ENCODE measurements around the gene OAF.

Gene OAF

GRCh38 chr11:120205596-120206161 lies 5.2 kb upstream of the OAF start:
- no peak for DNase-seq

GRCh38 chr11:120207512-120207911 lies 3.3 kb upstream of the OAF start:
- DNase-seq = no peak

- no peak for DNase-seq
These were observed 2.8 kb upstream of the OAF start for GRCh38 chr11:120208001-120208441.

DNA sequence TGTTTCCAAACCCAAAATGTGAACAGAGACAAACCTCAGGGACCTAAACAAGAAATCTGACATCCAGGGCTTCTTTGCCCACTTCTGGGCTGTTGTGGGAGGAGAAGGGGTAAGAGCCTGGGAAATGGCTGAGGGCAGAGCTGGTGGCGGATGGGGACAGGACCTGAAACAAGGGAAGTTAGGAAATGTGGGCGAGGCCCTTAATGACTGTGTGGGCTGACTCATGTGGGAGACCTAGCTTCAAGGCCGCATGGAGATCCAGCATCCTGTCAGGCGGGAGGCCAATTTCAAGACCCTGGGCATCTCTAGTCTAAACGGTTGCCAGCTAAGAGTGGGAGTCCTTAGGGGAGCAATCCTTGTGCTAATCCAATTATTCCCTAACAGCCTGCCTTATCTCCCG lies 2.1 kb upstream of the OAF start:
- DNase-seq = no peak

GRCh38 chr11:120209746-120210625 lies 846 bp upstream of the OAF start:
- DNase-seq = no peak

DNA sequence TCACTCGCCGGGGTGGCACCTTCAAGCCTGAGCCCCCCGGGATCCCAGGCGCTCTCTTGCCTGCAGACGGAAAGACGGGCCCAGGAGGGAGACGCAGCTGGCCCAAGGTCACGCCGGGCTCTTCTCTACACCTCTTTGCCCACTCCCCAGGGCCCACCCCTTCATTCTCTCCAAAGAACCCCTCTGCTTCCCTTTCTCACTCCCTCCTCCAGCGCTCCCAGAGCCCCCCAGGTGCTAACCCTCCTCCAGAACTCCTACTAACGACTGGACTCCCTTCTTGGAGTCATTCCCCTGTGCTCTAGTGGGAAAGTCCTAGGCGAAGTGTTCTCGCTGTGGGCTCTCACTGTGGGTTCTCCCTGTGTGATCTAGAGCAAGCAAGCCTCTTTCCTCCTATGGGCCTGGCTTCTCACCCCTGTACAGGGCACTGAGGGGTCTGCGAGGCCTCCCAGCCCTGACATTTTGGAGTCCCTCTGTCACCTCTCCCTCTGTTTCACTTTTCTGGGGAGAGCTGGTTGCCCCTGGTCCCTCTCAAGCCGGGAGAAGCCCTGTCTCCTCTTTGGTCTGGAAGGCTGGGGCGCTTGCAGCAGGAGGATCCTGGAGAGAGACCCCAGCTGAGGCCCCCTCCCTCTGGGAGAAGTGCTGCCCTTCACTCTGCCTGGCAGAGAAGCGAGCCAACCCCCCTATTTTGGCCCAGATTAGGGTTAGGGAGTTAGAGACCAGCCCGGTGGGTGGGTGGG lies 858 bp downstream of the OAF start:
- no peak for DNase-seq

- DNase-seq = no peak
These were observed 1.5 kb downstream of the OAF start for GRCh38 chr11:120212259-120212878.

- no peak for DNase-seq
These were observed 2.1 kb downstream of the OAF start for GRCh38 chr11:120212926-120213325.

DNA sequence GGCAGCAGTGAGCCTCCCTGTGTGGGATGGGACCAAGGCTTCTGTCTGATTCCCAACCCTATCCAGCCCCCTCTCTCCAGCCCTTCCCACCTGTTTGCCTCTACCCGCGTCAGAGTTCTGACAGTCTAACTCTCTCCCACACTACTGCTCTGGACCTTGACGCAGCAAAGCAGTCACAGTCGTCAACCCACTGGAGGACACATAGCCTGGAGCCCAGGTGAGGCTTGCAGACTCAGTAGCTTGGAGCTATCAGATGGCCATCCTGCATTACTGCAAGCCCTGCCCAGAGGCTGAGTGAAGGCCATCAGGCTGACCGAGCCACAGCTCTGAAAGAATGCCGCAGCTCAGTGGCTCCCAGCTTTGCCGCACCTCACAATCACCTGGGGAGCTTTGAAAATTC lies 3.7 kb downstream of the OAF start:
- DNase-seq = no peak

DNA sequence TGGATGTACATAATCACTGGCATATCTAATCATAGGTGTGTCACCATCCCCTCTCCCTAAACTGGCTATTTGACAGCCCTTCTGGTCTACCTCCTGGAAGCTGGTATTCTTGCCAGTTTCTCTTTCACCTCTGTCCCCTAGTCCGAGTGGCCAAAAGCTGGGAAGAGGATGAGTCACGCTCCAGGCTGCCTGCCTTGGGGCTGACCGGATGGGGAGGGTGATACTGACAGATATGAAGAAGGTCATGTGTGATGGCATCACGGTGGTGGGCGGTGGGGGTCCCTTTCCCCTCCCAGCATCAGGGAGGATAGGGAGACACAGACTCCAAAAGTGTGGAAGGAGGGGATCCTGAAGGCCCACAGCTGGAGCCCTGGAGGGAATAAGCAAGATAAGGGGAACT lies 4.8 kb downstream of the OAF start:
- DNase-seq = no peak

- DNase-seq = no peak
These were observed 5.7 kb downstream of the OAF start for GRCh38 chr11:120216426-120217102.

DNA sequence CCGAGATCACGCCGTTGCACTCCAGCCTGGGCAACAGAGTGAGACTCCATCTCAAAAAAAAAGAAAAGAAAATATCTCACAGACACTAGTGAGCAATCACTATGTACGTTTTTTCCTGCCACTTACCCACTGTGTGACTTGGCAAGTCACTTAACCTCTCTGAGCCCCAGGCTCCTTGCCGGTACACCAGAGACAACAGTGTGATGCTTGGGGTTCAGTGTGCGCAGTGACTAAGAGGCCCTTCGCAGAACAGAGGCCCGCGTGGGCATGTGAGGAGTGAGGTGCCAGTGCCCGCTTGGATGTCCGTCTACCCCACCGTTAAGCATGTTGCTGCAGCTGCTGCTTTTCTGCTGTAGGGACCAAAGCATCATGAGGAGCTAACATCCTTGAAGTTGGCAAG lies 6.7 kb downstream of the OAF start:
- no peak for DNase-seq

DNA sequence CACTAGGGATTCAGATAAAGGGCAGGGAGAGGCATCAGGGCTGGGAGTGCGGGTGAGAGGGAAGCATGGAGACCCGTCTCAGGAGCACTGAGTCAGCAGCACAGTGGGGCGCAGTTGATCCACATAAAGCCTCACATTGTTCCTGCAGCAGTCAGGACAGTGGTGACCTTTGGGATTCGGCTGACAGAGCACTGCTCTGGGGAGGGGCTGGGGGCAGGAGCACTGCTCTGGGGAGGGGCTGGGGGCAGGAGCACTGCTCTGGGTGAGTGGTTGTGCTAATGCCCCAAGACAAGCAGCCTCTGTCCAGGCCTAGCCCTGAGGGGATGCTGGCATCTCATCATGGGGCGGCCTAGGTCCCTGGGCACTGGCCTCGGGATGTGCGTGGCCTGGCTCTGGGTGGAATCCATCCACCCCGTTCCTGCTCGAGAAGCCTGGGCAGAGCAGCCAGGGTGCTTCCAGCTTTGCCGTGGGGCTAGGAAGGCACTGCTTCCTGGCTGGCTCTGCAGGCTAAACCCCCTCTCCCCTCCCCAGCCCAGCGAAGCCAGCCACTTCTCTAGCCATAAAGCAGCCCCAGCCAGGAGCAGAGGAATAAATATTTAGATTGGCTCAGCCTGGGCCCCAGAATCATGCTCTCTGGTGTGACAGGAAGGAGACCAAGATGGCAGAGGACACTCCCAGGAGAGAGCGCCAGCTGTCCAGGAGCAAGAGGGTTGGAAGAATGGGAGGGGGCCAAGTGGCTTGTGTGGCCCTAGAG lies 7.3 kb downstream of the OAF start:
- DNase-seq = no peak

DNA sequence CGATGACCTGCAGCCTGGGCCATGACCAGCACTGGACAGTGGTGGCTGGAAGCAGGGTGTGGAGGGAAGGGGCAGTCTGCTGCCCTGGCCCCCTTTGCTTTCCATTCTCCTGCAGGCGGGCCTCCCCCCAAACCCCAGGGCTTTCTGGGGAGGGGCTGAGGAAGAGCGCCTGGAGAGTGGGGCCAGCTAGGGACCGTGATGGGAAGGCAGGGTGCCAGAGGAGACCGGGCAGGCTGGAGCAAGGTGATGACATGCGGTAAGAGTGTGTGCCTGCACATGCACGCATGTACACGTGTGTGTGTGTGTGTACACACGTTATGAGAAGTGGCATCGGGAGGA lies 7.8 kb downstream of the OAF start:
- DNase-seq = no peak

- no peak for DNase-seq
These were observed 8.6 kb downstream of the OAF start for GRCh38 chr11:120219232-120219937.

- DNase-seq = no peak
These were observed 9.3 kb downstream of the OAF start for GRCh38 chr11:120219938-120220746.

DNA sequence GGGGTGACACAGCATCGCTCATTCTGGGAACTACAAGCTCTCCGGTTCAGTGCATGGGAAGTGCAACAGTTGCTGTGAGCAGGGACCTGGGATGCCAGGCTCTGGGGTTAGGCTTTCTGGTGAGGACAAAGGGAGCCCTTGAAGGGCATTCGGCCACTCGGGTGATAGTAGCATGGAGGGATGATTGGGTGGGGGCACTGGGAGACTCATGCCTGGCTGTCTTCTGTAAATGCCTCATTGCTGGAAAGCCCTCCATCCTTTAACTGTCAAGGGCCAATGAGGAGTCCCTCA lies 9.9 kb downstream of the OAF start:
- no peak for DNase-seq

- no peak for DNase-seq
These were observed 10.4 kb downstream of the OAF start for GRCh38 chr11:120221115-120221752.

DNA sequence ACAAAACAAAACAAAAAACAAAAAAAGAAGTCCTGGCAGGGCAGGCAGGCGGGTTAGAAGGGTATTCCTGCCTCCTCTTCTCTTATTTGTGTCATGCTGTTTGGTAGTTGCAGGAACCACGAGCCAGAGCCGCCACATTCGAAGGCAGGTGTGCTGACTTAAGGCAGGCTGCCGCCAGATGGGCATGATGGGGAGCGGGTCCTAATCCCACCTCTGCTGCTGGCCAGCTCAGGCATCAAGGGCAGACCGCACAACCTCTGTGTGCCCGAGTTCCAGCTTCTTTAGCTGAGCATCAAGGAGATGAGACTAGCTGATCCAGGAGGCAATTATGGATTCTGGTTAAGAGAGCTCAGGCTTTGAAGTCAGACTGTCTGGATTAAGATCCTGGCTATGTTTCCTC lies 12.1 kb downstream of the OAF start:
- no peak for DNase-seq

DNA sequence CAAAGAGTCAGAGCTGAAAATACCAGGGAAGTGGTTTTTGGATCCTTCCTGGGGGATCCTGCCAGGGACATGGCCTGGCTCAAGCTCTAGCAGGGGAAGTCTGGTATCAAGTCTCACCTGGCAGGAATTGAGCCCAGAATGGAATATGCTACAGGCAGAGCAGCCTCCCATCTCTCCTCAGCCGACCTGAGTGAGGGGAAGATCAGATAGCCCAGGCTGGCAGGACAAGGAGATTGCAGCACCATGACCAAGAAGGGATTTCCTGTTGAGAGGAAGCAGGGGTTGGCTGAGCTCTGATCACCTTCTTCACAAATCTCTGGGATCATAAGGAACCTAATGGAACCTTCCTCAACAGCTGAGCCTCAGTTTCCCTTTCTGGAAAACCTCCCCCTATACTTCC lies 13.0 kb downstream of the OAF start:
- no peak for DNase-seq
